GM18909 (cell line): ENCODE results near the gene SLC9A9.
A peak's percentile ranks its signal among the peaks of the same experiment; 100 is the strongest.
"Not testable (repeated sequence)": the region's sequence is repeated elsewhere in the genome, so short reads cannot be mapped to it uniquely, and the experiment has no call there.

Experiments
- ATAC-seq: cut with Tn5 transposase; IDR thresholded peaks from one replicate; pipeline ENCODE4 v1.9.1; 2021; ENCODE audit warnings: mild to moderate bottlenecking; ENCODE audit not compliant: unreplicated experiment, poor library complexity

The SLC9A9 gene

GRCh38 chr3:143811602-143812001 lies 36.7 kb downstream of the SLC9A9 start:
- no peak for ATAC-seq

GRCh38 chr3:143810953-143811265 lies 37.4 kb downstream of the SLC9A9 start:
- ATAC-seq, result no peak

DNA sequence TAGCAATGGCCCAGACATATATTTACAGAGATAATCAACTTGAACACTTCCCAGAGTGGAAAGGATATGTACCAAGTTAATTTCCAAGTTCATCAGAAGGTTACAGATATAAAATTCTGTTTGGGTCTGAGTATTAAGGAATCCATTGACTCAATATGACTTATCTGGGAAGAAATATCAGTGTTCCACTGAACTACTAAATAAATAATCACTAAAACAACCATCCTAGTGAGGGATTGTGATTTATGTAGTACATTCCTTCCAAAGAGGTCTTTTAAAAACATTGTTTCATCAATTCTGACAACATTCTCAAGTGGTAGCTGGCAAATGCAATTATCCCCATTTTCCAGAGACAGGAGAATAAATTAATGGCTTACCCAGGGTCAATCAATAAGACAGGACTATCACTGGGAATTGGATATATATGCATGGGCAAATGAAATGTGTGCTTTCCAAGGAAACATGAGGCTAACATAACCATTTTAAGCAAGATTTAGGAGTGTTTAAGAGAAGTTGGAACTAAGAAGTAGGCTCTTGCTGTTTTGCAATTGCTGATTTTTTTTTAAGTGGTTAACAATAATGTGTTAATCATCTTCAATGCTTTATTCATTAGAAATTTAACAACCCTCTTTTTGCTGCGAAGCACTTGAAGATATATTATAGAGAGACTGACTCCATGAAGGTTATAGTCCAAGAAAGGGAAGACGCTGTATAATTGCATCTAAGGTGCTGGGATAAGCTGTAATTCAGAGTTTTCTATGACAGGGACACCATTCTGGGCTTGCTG lies 37.9 kb downstream of the SLC9A9 start:
- no peak for ATAC-seq

GRCh38 chr3:143809121-143809621 lies 39.1 kb downstream of the SLC9A9 start:
- no peak for ATAC-seq

DNA sequence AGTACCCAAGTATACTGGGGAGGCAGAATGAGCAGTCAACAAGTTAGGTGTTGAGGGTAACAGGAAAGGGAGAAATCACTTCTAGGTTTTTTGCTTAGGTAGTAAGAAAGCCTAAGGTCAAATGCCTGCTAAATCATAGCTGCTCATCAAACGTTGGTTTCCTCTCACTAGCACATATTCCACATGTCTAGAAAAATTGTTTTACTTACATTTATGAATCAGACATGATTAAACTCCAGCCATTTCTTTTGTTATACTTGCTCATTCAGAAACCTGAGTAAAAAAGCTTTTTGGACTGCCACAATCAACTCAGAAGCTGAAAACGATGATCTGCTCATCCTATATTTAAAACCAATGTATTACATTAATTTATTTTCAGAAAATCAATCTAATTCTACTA lies 40.2 kb downstream of the SLC9A9 start:
- no peak for ATAC-seq

GRCh38 chr3:143806038-143806437 lies 42.2 kb downstream of the SLC9A9 start:
- no peak for ATAC-seq

- ATAC-seq, result not testable (repeated sequence)
Observed at GRCh38 chr3:143805476-143805875, 42.8 kb downstream of the SLC9A9 start.

GRCh38 chr3:143801046-143801445 lies 47.2 kb downstream of the SLC9A9 start:
- not testable (repeated sequence) for ATAC-seq

DNA sequence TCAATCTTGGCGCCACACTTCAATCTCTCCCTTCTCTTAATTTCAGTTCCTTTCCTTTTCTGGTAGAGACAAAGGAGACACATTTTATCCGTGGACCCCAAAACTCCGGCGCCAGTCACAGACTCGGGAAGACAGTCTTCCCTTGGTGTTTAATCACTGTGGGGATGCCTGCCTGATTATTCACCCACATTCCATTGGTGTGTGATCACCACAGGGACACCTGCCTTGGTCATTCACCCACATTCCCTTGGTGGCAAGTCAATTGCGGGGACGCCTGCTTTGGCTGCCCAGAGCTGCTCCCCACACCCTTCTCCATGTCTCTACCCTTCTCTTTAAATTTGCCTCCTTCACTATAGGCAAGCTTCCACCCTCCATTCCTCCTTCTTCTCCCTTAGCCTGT lies 50.1 kb downstream of the SLC9A9 start:
- ATAC-seq, result not testable (repeated sequence)

DNA sequence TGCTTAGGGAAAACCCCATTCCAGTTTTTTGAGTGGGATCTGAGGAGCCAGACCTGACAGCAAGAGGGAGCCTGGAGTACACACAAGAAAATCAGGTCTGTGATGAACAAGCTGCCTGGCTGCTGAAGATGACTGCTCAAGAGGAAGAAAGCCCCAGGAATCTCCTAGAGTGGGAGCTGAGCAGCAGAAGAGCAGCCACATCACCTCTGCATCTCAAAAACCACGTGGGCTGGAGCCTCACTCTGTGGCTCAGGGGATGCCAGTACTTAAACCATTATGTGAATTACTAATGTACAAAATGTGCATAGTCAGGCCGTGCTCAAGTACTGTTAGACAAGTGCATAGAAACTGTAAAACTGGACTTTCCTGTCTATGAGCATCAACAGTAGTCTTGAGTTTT lies 52.4 kb downstream of the SLC9A9 start:
- ATAC-seq, result no peak

DNA sequence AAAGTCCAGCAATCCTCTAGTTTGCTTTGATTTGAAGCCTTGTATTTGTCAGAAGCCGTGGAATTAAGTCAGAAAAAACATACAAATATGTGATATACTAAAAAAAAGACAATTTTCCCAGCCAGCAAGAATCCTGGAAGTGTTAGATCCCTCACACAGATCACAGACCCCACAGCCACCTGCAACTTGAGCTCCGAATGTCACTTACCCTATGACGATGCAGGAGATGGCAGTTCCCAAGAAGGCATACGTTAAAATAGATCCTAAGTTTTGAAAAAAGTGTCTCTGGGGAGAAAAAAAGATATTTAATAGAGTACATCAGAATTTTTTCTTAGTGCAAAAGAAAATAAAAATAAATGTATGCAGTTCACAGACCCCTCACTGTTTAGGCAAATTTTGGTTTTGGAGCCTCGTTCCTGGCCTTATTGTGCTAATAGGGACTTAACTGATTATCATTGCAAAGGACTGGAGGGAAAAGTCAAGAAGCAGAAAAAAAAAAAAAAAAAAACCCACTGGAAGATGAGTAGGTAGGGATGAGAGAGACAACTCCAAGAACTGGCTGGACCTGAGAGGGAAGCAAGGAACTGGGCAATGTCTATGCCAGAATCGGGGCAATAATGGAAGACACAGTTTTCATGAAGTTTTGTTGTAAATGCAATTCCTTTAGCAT lies 53.3 kb downstream of the SLC9A9 start:
- no peak for ATAC-seq

DNA sequence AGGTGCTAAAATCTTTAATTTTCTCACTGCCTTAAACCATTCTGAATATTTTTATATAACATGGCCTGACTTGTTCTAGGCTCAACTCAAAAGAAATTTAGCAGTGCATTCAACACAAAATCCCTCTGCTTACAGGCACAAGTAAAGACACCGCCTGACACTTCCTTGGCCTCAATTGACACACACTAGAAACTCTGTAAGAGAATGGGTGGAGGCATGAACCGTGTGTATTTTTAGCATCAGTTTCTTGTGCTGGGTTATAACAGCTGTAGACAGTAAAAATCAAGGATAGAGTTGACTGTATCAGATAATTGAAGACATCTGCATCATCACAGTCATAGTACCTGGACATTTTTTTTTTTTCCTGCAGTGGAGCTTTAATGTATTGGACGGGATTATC lies 54.3 kb downstream of the SLC9A9 start:
- ATAC-seq, result no peak

GRCh38 chr3:143791386-143791785 lies 56.9 kb downstream of the SLC9A9 start:
- ATAC-seq, result no peak

DNA sequence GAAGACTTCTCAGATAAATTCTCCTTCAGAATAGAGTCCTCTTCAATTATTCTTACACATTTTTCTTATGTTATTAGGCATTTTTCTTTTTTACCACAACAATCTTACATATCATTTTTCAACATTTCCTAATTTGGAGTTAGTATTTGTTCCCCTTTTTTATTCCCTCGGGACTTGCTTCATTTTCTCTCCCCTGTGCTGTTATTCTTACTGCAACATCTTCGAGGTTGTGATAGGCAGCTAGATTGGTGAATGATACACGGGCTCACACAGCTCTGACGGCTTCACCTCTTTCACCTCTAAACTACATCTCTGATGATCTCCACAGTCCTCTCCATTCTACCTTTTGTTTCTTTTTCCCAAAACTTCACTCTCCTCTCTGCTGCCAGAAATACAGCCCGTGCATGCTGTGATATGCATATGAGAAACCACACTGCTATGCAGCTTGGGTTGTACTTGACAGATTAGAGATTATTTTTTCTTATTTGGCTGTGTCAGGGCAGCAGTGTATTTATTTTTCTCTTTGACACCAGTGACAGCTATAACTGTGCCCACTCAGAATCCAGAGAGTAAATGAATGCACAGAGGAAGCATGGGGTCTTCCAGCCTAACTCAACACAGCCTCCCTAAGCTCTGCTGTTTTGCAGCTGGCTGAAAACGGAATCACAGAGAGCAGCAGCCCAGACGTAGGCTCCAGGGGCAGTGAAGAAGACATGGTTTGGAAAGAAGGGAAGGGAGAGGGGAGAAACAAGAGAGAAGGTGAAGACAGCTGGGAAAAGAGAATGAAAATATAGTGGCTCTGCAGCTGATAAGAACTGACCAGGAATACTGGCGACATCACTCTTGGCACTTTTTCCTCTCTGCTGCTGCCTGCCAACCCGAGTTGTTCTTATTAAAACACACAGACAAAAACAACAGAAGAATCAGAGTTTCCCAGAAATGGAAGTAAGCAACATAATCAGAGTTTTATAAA lies 61.8 kb downstream of the SLC9A9 start:
- no peak for ATAC-seq

DNA sequence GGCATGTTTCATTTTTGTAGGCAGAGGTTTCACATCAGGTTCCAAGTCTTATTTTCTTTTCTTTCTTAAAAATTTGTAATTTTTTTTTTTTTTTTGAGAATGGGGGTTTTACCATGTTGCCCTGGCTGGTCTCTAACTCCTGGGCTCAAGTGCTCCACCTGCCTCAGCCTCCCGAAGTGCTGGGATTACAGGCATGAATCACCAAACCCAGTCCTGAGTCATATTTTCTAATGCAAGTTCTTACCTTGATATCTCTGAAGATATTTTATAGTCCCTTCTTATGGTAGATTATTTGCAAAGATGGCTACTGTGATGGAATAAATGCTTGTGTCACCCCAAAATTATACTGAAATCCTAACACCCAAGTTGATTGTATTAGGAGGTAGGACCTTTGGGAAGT lies 63.8 kb downstream of the SLC9A9 start:
- ATAC-seq, result no peak

DNA sequence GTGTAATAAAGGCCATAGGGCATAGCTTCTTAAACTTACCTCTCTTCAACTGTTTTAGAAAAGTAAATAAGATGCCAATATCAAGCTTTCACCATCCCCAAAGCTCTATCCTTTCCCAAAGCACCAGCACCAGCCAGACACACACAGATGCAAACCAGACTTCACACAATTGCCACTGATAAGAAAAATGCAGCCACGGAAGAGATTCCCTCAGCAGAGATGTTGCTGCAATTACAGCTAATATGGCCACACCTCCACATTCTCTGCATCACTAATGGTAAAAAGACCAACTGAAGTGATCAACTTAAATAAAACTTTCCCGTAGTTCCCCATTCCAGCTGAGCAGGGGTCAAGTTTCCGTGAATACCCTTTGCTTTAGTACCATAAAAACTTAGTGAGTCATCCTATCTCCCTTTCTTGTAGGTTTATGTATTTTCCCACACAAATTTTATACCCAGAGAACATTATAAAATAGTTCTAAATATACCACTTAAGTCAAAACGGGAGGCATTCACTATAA lies 64.4 kb downstream of the SLC9A9 start:
- no peak for ATAC-seq

DNA sequence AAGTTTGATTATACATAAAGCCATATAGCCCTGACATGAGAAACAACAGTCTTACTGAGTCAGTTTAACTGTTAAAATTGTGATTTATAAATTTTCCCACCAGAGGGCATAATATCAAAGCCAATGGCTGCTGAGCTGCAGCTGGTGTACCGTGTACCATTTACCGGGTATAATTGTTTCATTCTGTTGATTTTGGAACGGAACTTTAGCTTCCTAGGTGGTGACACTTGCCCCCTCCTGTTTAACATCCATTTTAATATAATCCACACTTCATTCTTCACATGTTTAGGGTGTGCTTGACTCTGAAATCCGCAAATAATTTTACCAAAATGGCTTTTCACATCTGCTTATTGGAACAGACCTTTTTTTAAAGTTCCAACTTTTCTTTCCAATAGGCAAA lies 72.8 kb downstream of the SLC9A9 start:
- peak; percentile 93 for ATAC-seq

GRCh38 chr3:143771939-143772338 lies 76.3 kb downstream of the SLC9A9 start:
- no peak for ATAC-seq

- ATAC-seq, result no peak
Observed at GRCh38 chr3:143771258-143771657, 77.0 kb downstream of the SLC9A9 start.

DNA sequence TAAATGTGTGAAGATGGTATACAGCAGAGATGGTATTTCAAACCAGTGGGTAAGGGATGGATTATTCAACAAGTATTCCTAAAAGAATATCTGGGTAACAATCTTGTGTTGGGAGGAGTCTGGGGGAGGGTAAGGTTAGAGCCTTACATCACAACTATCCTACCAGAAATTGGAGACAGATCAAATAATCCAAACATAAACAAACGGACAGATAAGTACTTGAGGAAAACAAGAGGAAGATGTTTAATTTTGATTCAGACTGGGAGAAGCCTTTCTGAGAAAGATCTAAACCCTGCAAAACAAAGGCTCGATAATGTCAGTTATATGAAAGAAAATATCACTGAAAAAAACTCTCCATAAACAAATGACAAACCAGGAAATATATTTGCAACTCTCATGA lies 77.9 kb downstream of the SLC9A9 start:
- no peak for ATAC-seq

DNA sequence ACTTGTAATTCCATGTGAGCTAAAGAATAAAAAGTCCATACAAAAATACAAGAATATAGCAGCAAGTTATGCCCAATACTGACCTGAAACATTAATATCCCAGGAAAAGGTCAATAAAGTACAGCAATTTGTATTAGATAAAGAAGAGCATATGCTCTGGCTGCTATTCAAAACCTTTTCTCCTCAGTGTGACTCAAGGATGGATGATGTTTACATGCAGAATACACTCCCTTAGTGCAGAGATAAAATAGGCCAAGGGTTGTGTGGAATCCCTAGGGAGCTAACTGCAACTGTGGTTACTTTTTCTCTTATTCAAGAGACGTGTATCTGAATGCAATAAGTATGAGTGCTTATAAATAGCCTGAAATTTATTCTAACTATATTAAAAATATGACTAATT lies 78.7 kb downstream of the SLC9A9 start:
- ATAC-seq, result no peak
